Gastrocnemius medialis (tissue), 4 donors: Measurements from ENCODE around the gene HYDIN. TPM values are rescaled to one million over a fixed set of nuclear protein-coding genes. Genes with fewer than 3 reads are reported as not detected.
A peak's percentile ranks its signal among the peaks of the same experiment; 100 is the strongest.

ENCODE experiments used
- ATAC-seq, 2 donors: fragments of 150-250 bp; one replicate each; pipeline ENCODE4 v1.9.1; 2016
- DNase-seq, 2 donors: peaks; one replicate each; pipeline ENCODE4 v3.0.0-alpha.2; 2019
- H3K27ac ChIP-seq, 4 donors: fragments of 200-600 bp; sonication (generic); 1 replicate in 1 of 4; 2 replicates in 3 of 4; pipeline ENCODE4 v1.5.1; 2016 to 2018; ENCODE audit warnings: mild to moderate bottlenecking in 2 of 4, moderate library complexity in 1 of 4
- H3K27me3 ChIP-seq, 3 donors: fragments of 200-600 bp; sonication (generic) in 2 of 3; 1 replicate in 1 of 3; 2 replicates in 2 of 3; pipeline versions ENCODE4 v1.5.1 to v1.6.0; 2016 to 2019; ENCODE audit warnings: mild to moderate bottlenecking in 1 of 3, moderate library complexity in 1 of 3
- H3K36me3 ChIP-seq, 2 donors: fragments of 200-600 bp; sonication (generic) in 1 of 2; one replicate each; pipeline ENCODE4 v1.5.1; 2017 to 2018
- H3K4me1 ChIP-seq, 2 donors: fragments of 200-600 bp; sonication (generic) in 1 of 2; one replicate each; pipeline ENCODE4 v1.5.1; 2016 to 2017; ENCODE audit warnings: mild to moderate bottlenecking in 2 of 2
- H3K4me3 ChIP-seq, 4 donors: fragments of 200-600 bp; sonication (generic) in 3 of 4; 1 replicate in 1 of 4; 2 replicates in 3 of 4; pipeline ENCODE4 v1.5.1; 2016 to 2019; ENCODE audit warnings: mild to moderate bottlenecking in 2 of 4
- H3K9me3 ChIP-seq, 3 donors: fragments of 200-600 bp; sonication (generic) in 2 of 3; 1 replicate in 1 of 3; 2 replicates in 2 of 3; pipeline ENCODE4 v1.5.1; 2016 to 2019
- POLR2A ChIP-seq, 2 donors: fragments of 450-650 bp; IDR thresholded peaks; one replicate each; pipeline ENCODE4 v1.6.1; 2017; ENCODE audit warnings: antibody characterized with exemption in 2 of 2, mild to moderate bottlenecking in 2 of 2, moderate library complexity in 2 of 2
- in situ Hi-C, 4 donors: fragments of 200-750 bp; cut with MboI; loops; one replicate each; pipeline versions ENCODE4 v1.15.0 to v1.8.0; 2017; ENCODE audit warnings: low sequenced_read_pairs in 4 of 4
- intact Hi-C: fragments of 100-400 bp; cut with DNase I; formaldehyde crosslinking; loops from one replicate; pipeline ENCODE4 v1.15.1; 2023; ENCODE audit warnings: low total_unique reads
- total RNA-seq, 4 donors: library from RNA; depleted of rRNA; stranded (reverse); fragments of >200 nt; gene quantifications; one replicate each; pipeline versions ENCODE4 v1.1.0 to v1.2.3, GENCODE V29; 2016
- TF ChIP-seq, protein P1 (sequence below), 5 experiments: fragments of 450-650 bp in 3 of 5; fragments of 200-600 bp in 2 of 5; sonication (generic) in 2 of 5; IDR thresholded peaks in 4 of 5; conservative IDR thresholded peaks in 1 of 5; 1 replicate in 4 of 5; 2 replicates in 1 of 5; pipeline ENCODE4 v1.5.1; 2016 to 2019; ENCODE audit warnings: antibody characterized with exemption in 5 of 5, mild to moderate bottlenecking in 3 of 5, moderate library complexity in 3 of 5

HYDIN gene
- total RNA-seq, 4 donors from 2014 or later: 0.12 TPM; not detected in 3

DNA sequence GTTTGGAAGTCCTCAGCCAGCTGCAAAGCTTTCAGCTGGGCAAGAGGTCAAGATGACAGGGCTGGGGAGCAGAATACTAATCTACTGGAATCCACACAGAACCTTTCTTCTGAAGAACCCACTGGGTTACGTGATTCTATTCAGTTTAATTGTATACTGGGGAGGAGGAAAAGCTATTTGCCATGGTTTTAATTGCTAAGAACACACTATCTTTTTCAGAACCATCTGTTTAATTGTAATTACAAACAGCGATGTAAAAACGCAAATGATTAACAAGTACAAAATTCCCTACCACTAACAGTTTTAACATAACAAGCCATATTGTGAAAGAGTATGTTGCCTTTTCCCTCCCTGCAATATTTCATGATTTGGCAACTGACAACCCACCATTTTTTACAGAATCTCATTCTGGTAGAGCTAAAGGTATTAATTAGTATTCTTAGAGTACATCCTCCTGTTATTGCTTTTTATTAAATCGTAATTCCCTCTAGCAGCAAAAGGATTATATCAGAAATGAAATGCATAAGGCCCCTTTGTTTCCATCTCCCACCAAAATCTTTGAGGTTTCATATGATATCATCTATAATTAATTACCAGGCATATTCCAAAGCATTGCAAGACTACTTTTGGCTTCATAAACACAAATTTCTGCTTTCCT, 12.1 kb downstream of the HYDIN start:
- in situ Hi-C loops (loop anchor here in 1 of 4 donors (10.0 kb wide), 1 partner anchor 96 kb away; no protein-coding TSS in a partner anchor), intact Hi-C loops (no loop called here)
- H3K36me3 ChIP-seq: no peaks in the 10 kb centered on the region
- DNase-seq (no peak), ATAC-seq (no peak)
- H3K4me1 ChIP-seq: no peaks in the 10 kb centered on the region
- no peaks in the 10 kb centered on the region for H3K27me3 ChIP-seq
- TF ChIP-seq, protein P1, sequence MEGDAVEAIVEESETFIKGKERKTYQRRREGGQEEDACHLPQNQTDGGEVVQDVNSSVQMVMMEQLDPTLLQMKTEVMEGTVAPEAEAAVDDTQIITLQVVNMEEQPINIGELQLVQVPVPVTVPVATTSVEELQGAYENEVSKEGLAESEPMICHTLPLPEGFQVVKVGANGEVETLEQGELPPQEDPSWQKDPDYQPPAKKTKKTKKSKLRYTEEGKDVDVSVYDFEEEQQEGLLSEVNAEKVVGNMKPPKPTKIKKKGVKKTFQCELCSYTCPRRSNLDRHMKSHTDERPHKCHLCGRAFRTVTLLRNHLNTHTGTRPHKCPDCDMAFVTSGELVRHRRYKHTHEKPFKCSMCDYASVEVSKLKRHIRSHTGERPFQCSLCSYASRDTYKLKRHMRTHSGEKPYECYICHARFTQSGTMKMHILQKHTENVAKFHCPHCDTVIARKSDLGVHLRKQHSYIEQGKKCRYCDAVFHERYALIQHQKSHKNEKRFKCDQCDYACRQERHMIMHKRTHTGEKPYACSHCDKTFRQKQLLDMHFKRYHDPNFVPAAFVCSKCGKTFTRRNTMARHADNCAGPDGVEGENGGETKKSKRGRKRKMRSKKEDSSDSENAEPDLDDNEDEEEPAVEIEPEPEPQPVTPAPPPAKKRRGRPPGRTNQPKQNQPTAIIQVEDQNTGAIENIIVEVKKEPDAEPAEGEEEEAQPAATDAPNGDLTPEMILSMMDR (IDR thresholded peaks at IDR 0.05 in 4 of 5, conservative IDR thresholded peaks at IDR 0.05 in 1 of 5): no peak
- no peak for TF ChIP-seq POLR2A (IDR thresholded peaks at IDR 0.05)
- H3K9me3 ChIP-seq: no peaks in the 10 kb centered on the region
- H3K27ac ChIP-seq: no peak overlapping the region
- H3K4me3 ChIP-seq: no peak overlapping the region

DNA sequence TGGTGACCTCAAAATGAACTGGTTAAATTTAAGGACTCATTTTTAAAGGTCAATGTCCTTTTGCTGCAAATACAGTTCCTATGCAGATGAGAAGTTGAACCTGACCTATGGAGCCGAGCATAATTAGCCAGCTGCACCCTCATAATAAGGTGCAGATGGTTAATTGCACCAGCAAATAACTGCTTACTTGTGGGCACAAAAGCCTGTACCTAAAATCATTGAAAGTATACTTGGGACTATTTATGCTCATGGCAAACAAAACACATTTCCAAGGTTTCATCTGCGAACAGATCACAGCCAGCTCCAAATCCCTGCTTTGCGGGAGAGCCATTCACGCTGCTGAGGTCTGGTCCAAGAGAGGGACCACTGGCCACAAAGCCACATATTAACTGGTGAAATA, 13.0 kb downstream of the HYDIN start:
- no peak overlapping the region for H3K4me3 ChIP-seq
- no peaks in the 10 kb centered on the region for H3K4me1 ChIP-seq
- DNase-seq (no peak), ATAC-seq (no peak)
- H3K27me3 ChIP-seq: no peaks in the 10 kb centered on the region
- in situ Hi-C loops: loop anchor here in 1 of 4 donors (10.0 kb wide), 1 partner anchor 97 kb away; no protein-coding TSS in a partner anchor
- intact Hi-C loops: no loop called here
- H3K27ac ChIP-seq: no peak overlapping the region
- no peaks in the 10 kb centered on the region for H3K9me3 ChIP-seq
- no peak for TF ChIP-seq POLR2A (IDR thresholded peaks at IDR 0.05)
- TF ChIP-seq, protein P1 (IDR thresholded peaks at IDR 0.05 in 4 of 5, conservative IDR thresholded peaks at IDR 0.05 in 1 of 5): no peak
- no peaks in the 10 kb centered on the region for H3K36me3 ChIP-seq

DNA sequence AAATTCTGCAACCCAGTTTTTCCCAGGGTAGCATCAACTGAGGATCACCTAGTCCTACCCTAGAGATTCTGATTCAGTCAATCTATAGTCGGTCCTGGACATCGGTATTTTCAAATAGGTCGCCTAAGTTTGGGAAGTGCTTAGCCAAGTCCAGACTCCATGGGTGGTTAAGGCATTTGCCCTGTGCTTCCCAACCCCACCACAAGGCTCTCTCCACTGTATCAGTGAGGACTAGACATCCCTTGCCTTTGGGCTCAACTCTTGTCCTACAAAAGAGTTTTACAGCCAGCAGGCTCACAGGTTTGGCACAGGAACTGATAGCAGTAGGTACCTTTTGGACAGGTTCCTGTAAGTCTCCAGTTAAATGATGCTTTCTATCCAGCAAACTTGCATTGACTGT, 13.8 kb downstream of the HYDIN start:
- ATAC-seq: no peak

DNA sequence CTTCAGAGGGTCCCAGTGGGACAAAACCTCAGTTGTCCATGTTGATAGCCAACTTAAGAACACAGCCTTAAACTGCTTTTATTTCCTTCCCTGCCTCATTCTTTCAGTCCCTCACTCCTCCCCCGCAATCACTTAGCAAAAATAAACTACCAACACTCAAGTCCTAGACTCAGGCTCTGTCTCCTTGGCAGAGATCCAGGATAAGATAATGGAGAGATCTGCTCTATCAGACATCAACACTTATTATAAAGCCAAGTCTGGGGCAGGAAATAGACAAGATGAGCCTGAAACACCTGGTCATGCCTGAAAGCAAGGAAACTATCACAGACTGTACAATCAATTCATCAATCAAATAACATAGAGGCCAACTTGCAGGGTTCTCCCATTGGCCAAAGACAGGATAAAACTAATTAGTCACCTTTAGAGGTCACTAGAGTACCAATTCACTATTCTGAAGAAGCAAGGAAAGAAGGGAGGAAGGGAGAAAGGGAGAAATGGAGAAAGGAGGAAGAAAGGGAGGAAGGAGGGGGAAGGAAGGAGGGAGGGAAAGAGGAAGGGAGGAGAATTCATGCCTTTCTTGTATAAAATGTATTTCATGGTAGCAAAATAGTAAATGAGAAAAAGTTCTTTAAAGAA, 15.7 kb downstream of the HYDIN start:
- DNase-seq (no peak), ATAC-seq (no peak)
- Histone ChIP-seq H3K27me3 (no peaks in the 10 kb centered on the region), H3K4me1 (no peaks in the 10 kb centered on the region), H3K4me3 (no peak overlapping the region), H3K9me3 (no peaks in the 10 kb centered on the region), H3K27ac (no peak overlapping the region), H3K36me3 (no peaks in the 10 kb centered on the region)
- in situ Hi-C loops (loop anchor here in 1 of 4 donors (10.0 kb wide), 1 partner anchor 100 kb away; no protein-coding TSS in a partner anchor), intact Hi-C loops (no loop called here)
- TF ChIP-seq POLR2A (IDR thresholded peaks at IDR 0.05): no peak
- TF ChIP-seq, protein P1 (IDR thresholded peaks at IDR 0.05 in 4 of 5, conservative IDR thresholded peaks at IDR 0.05 in 1 of 5): peak in 1 of 5 experiments; percentile 14

More for the DNA sequence above, 13.8 kb downstream of the HYDIN start:
- Histone ChIP-seq H3K27me3 (no peaks in the 10 kb centered on the region), H3K36me3 (no peaks in the 10 kb centered on the region), H3K27ac (no peak overlapping the region), H3K9me3 (no peaks in the 10 kb centered on the region), H3K4me1 (no peaks in the 10 kb centered on the region), H3K4me3 (no peak overlapping the region)
- in situ Hi-C loops: loop anchor here in 1 of 4 donors (10.0 kb wide), 1 partner anchor 98 kb away; no protein-coding TSS in a partner anchor
- intact Hi-C loops: no loop called here
- no peak for DNase-seq
- TF ChIP-seq, protein P1 (IDR thresholded peaks at IDR 0.05 in 4 of 5, conservative IDR thresholded peaks at IDR 0.05 in 1 of 5): no peak
- TF ChIP-seq POLR2A (IDR thresholded peaks at IDR 0.05): no peak
